PC-3 (cell line): ENCODE measurements around the gene USH2A. TPM values are rescaled to one million over a fixed set of nuclear protein-coding genes. Genes with fewer than 3 reads are reported as not detected.

Source experiments
- ATAC-seq: fragments of 200-7000 bp; cut with Tn5 transposase; 2 replicates; pipeline ENCODE4 v1.9.1; 2020; ENCODE audit warnings: mild to moderate bottlenecking, moderate library complexity
- BruUV-seq: library from RNA; stranded (reverse); fragments of 400-500 nt; replicated peaks from 2 replicates; lab custom pipeline; 2021; lab: Mats Ljungman, UMichigan
- CTCF ChIA-PET: fragments of 300-600 bp; sonication (Branson Sonifier 250); formaldehyde crosslinking; loops from one replicate; lab custom pipeline; 2022; ENCODE audit warnings: antibody characterized with exemption; lab: Charles Lee
- POLR2A ChIA-PET: fragments of 300-600 bp; sonication (Branson Sonifier 250); formaldehyde crosslinking; loops from one replicate; lab custom pipeline; 2022; ENCODE audit warnings: antibody characterized with exemption; ENCODE audit not compliant: unreplicated experiment; lab: Charles Lee
- DNase-seq: peaks from one replicate; pipeline ENCODE4 v3.0.0-alpha.2; 2015
- H2AFZ ChIP-seq: fragments of 300-600 bp; sonication (generic); 2 replicates; pipeline ENCODE4 v1.6.0; 2016; ENCODE audit warnings: antibody characterized with exemption, low read length
- H3F3A ChIP-seq: fragments of 300-600 bp; sonication (generic); one replicate; pipeline ENCODE4 v1.6.0; 2017; ENCODE audit warnings: antibody characterized with exemption, low read length, control low read depth, mild to moderate bottlenecking; ENCODE audit not compliant: unreplicated experiment
- H3K27ac ChIP-seq: fragments of 300-600 bp; sonication (generic); 2 replicates; pipeline ENCODE4 v1.5.1; 2016; ENCODE audit warnings: mild to moderate bottlenecking, low read length
- H3K27me3 ChIP-seq: fragments of 300-600 bp; sonication (generic); 2 replicates; pipeline ENCODE4 v1.6.1; 2016; ENCODE audit warnings: low read length, mixed read lengths
- H3K36me3 ChIP-seq: fragments of 300-600 bp; sonication (generic); 2 replicates; pipeline ENCODE4 v1.6.1; 2016; ENCODE audit warnings: low read depth, mixed run types, low read length, mixed read lengths
- H3K4me1 ChIP-seq: fragments of 300-600 bp; sonication (generic); 2 replicates; pipeline ENCODE4 v1.5.1; 2016; ENCODE audit warnings: low read length; ENCODE audit not compliant: insufficient read depth
- H3K4me2 ChIP-seq: fragments of 300-600 bp; sonication (generic); 2 replicates; pipeline ENCODE4 v1.6.0; 2016; ENCODE audit warnings: low read length
- H3K4me3 ChIP-seq: fragments of 300-600 bp; sonication (generic); 2 replicates; pipeline ENCODE4 v1.5.1; 2016; ENCODE audit warnings: mild to moderate bottlenecking, low read length, mixed read lengths
- H3K79me2 ChIP-seq: fragments of 300-600 bp; sonication (generic); 2 replicates; pipeline ENCODE4 v1.6.1; 2017; ENCODE audit warnings: low read length, mixed read lengths
- H3K9ac ChIP-seq: fragments of 300-600 bp; sonication (generic); 2 replicates; pipeline ENCODE4 v1.6.0; 2016; ENCODE audit warnings: mild to moderate bottlenecking, low read length
- H3K9me2 ChIP-seq: fragments of 300-600 bp; sonication (generic); replicated peaks from 2 replicates; pipeline ENCODE4 v1.6.1; 2016; ENCODE audit warnings: mixed run types, low read length, mixed read lengths
- H3K9me3 ChIP-seq: fragments of 300-600 bp; sonication (generic); 2 replicates; pipeline ENCODE4 v1.6.1; 2016; ENCODE audit warnings: low read length, mixed read lengths
- H4K20me1 ChIP-seq: fragments of 300-600 bp; sonication (generic); 2 replicates; pipeline ENCODE4 v1.6.1; 2016; ENCODE audit warnings: low read length, mixed read lengths
- CTCF ChIP-seq: fragments of 300-600 bp; sonication (generic); conservative IDR thresholded peaks from 2 replicates; pipeline ENCODE4 v1.5.1; 2017; ENCODE audit warnings: antibody characterized with exemption, low read depth, mild to moderate bottlenecking, low read length
- EZH2 ChIP-seq: fragments of 300-600 bp; sonication (generic); IDR thresholded peaks from one replicate; pipeline ENCODE4 v1.6.1; 2017; ENCODE audit warnings: antibody characterized with exemption, mild to moderate bottlenecking, low read length; ENCODE audit not compliant: unreplicated experiment
- EZH2phosphoT487 ChIP-seq: fragments of 300-600 bp; sonication (generic); IDR thresholded peaks from 2 replicates; pipeline ENCODE4 v1.6.1; 2018; ENCODE audit warnings: mild to moderate bottlenecking, antibody characterized with exemption, low read length, borderline replicate concordance
- intact Hi-C: fragments of 100-400 bp; cut with micrococcal nuclease; formaldehyde crosslinking; loops from 2 replicates; pipeline ENCODE4 v1.9.0; 2023
- total RNA-seq: library from RNA; depleted of rRNA; stranded (reverse); fragments of >200 nt; gene quantifications from 2 replicates; pipeline ENCODE4 v1.2.3, GENCODE V29; 2014

The USH2A gene
- total RNA-seq, 1 experiment from 2014 or later = not detected

DNA sequence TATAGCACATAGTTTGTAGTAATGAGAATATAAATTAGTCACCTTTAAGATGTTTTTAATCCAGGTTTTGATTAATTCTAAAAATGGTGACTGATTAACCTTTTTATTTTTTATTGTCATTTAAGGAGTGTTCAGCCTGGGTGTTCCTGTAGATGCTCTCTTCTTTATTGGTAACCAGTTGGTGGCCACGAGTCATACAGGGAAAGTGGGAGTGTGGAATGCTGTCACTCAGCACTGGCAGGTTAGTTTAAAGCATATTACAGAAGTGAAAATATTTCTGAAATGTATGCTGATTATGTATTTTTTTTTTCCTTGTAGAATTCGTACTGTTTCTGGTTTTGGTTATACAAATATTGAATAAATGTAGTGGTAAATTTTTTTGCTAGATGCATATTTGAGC, 828.0 kb downstream of the USH2A start:
- H3K27ac ChIP-seq = no peak overlapping the region
- intact Hi-C loops = loop anchor here (10.0 kb wide), 1 partner anchor 320 kb away; no protein-coding TSS in a partner anchor

GRCh38 chr1:215594640-215595039, 828.6 kb downstream of the USH2A start:
- no peaks in the 10 kb centered on the region for H4K20me1 ChIP-seq
- POLR2A ChIA-PET = no interaction called here
- no peaks in the 10 kb centered on the region for H3K27me3 ChIP-seq
- peaks cover 26% of the 10 kb centered on the region; the same call in 1 of the 2 replicates for H3K36me3 ChIP-seq
- H3K9me3 ChIP-seq = no peaks in the 10 kb centered on the region
- TF ChIP-seq EZH2phosphoT487 (no peak), CTCF (no peak), EZH2 (no peak)
- intact Hi-C loops = loop anchor here (10.0 kb wide), 1 partner anchor 320 kb away; no protein-coding TSS in a partner anchor
- peaks cover 30% of the 10 kb centered on the region for H3K4me1 ChIP-seq
- no peaks in the 10 kb centered on the region for H3F3A ChIP-seq
- H3K27ac ChIP-seq = no peak overlapping the region
- no peaks in the 10 kb centered on the region for H3K79me2 ChIP-seq
- H2AFZ ChIP-seq = no peak overlapping the region
- H3K9me2 ChIP-seq = no peaks in the 10 kb centered on the region
- H3K4me2 ChIP-seq = peak overlapping the region; percentile 7
- no peak for ATAC-seq
- no peak overlapping the region for H3K9ac ChIP-seq
- peak; percentile 34 for DNase-seq
- H3K4me3 ChIP-seq = no peak overlapping the region
- no TSS peak for BruUV-seq
- CTCF ChIA-PET = no interaction called here

More for the DNA sequence above, 828.0 kb downstream of the USH2A start:
- Histone ChIP-seq H3K9me2 (no peaks in the 10 kb centered on the region), H3K27me3 (no peaks in the 10 kb centered on the region), H3K36me3 (peaks cover 26% of the 10 kb centered on the region; the same call in 1 of the 2 replicates), H3K4me1 (peaks cover 24% of the 10 kb centered on the region), H3K9ac (no peak overlapping the region), H3K79me2 (no peaks in the 10 kb centered on the region), H2AFZ (no peak overlapping the region), H3K9me3 (no peaks in the 10 kb centered on the region), H4K20me1 (no peaks in the 10 kb centered on the region), H3F3A (no peaks in the 10 kb centered on the region), H3K4me3 (no peak overlapping the region), H3K4me2 (peak overlapping the region; percentile 7)
- DNase-seq (peak; percentile 65), ATAC-seq (peak; percentile 87)
- ChIA-PET POLR2A (no interaction called here), CTCF (no interaction called here)
- TF ChIP-seq EZH2phosphoT487 (no peak), CTCF (no peak), EZH2 (no peak)
- no TSS peak for BruUV-seq

- peaks cover 35% of the 10 kb centered on the region for H3K4me1 ChIP-seq
- POLR2A ChIA-PET = no interaction called here
- no peaks in the 10 kb centered on the region for H3K9me2 ChIP-seq
- DNase-seq = peak; percentile 55
- no peak overlapping the region for H3K9ac ChIP-seq
- no peaks in the 10 kb centered on the region for H3F3A ChIP-seq
- H3K36me3 ChIP-seq = peaks cover 27% of the 10 kb centered on the region
- no peaks in the 10 kb centered on the region for H4K20me1 ChIP-seq
- intact Hi-C loops = loop anchor here (10.0 kb wide), 1 partner anchor 316 kb away; no protein-coding TSS in a partner anchor
- peak overlapping the region; percentile 9 for H3K27ac ChIP-seq
- no peaks in the 10 kb centered on the region for H3K9me3 ChIP-seq
- H3K4me2 ChIP-seq = peak overlapping the region; percentile 31
- ATAC-seq = peak; percentile 30
- H3K79me2 ChIP-seq = no peaks in the 10 kb centered on the region
- no TSS peak for BruUV-seq
- H2AFZ ChIP-seq = no peak overlapping the region
- H3K4me3 ChIP-seq = no peak overlapping the region
- TF ChIP-seq EZH2phosphoT487 (no peak), CTCF (no peak), EZH2 (no peak)
- CTCF ChIA-PET = interaction anchor here (0.5 to 0.6 kb wide), 2 partner anchors 91 to 997 kb away, joined by 3 read pairs; no protein-coding TSS in a partner anchor
- no peaks in the 10 kb centered on the region for H3K27me3 ChIP-seq
These were observed 832.3 kb downstream of the USH2A start for GRCh38 chr1:215590779-215591491.
